ENCODE data around the gene THTPA. TPM values are rescaled to one million over a fixed set of nuclear protein-coding genes. Genes with fewer than 3 reads are reported as not detected.

Gene THTPA
- total RNA-seq, 4 donors from 2014 or later: 14.4 to 47.1 (median 25.2) TPM

- Histone ChIP-seq H3K9me3 (no peaks in the 10 kb centered on the region), H3K27me3 (no peaks in the 10 kb centered on the region), H3K4me3 (no peak overlapping the region), H3K4me1 (peaks cover 0 to 30% (median 0%) of the 10 kb centered on the region in 4 donors), H3K27ac (peak overlapping the region in 1 of 4 donors; percentile 12), H3K36me3 (no peaks in the 10 kb centered on the region)
- TF ChIP-seq EP300 (IDR thresholded peaks at IDR 0.05) (no peak), CTCF (IDR thresholded peaks at IDR 0.05) (no peak), POLR2A (IDR thresholded peaks at IDR 0.05) (no peak)
- WGBS, 2 donors: 73 to 83% methylated on average over 10 of the region's 10 CpGs
- DNase-seq (ENCODE audit: low spot score in 2 of 2): no peak
These were observed 9.5 kb upstream of the THTPA start for GRCh38 chr14:23546450-23547035.

DNA sequence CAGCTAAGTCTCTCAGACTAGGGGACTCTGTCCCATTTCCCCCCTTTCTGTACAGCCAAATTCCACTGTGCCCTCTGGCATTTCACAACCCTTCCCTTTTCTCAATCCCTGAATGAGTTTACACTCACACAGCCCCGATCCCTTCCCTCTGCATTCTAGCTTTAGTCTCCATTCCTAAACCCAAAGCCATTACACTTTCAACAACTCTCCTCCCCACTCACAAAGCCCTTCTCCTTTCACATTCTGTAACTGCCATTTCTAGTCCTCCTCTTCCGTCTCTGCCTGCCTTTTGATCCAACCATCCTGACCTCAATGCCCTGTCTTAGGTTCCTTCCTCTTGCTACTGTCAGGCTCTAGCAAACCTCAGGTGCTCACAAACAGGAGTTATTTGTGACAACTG, 8.1 kb upstream of the THTPA start:
- Histone ChIP-seq H3K9me3 (no peaks in the 10 kb centered on the region), H3K36me3 (no peaks in the 10 kb centered on the region), H3K4me3 (no peak overlapping the region), H3K27me3 (no peaks in the 10 kb centered on the region), H3K27ac (peak overlapping the region in 2 of 4 donors; percentile 47 to 57), H3K4me1 (peaks cover 0 to 36% (median 5%) of the 10 kb centered on the region in 4 donors)
- WGBS, 2 donors: 53 to 58% methylated on average over 2 of the region's 2 CpGs
- no peak for DNase-seq (ENCODE audit: low spot score in 2 of 2)
- TF ChIP-seq POLR2A (IDR thresholded peaks at IDR 0.05): no peak
- no peak for TF ChIP-seq CTCF (IDR thresholded peaks at IDR 0.05)
- no peak for TF ChIP-seq EP300 (IDR thresholded peaks at IDR 0.05)

GRCh38 chr14:23548351-23549318, 7.4 kb upstream of the THTPA start:
- DNase-seq (ENCODE audit: low spot score in 2 of 2): no peak
- TF ChIP-seq CTCF (IDR thresholded peaks at IDR 0.05) (no peak), EP300 (IDR thresholded peaks at IDR 0.05) (no peak), POLR2A (IDR thresholded peaks at IDR 0.05) (no peak)
- Histone ChIP-seq H3K27me3 (no peaks in the 10 kb centered on the region), H3K27ac (peak overlapping the region in 2 of 4 donors; percentile 47 to 57), H3K9me3 (no peaks in the 10 kb centered on the region), H3K4me1 (peaks cover 0 to 36% (median 5%) of the 10 kb centered on the region in 4 donors), H3K4me3 (no peak overlapping the region), H3K36me3 (no peaks in the 10 kb centered on the region)
- 51 to 54% methylated on average over 18 of the region's 18 CpGs for WGBS, 2 donors

- DNase-seq (ENCODE audit: low spot score in 2 of 2): no peak
- TF ChIP-seq POLR2A (IDR thresholded peaks at IDR 0.05) (no peak), EP300 (IDR thresholded peaks at IDR 0.05) (no peak), CTCF (IDR thresholded peaks at IDR 0.05) (no peak)
- no peaks in the 10 kb centered on the region for H3K36me3 ChIP-seq
- WGBS, 2 donors: 36 to 39% methylated on average over 12 of the region's 12 CpGs
- H3K9me3 ChIP-seq: no peaks in the 10 kb centered on the region
- H3K27me3 ChIP-seq: no peaks in the 10 kb centered on the region
- peak overlapping the region; percentile 35 to 70 (median 52) for H3K4me3 ChIP-seq
- H3K4me1 ChIP-seq: peaks cover 0 to 35% (median 6%) of the 10 kb centered on the region in 4 donors
- peak overlapping the region in 2 of 4 donors; percentile 47 to 76 for H3K27ac ChIP-seq
These were observed 5.8 kb upstream of the THTPA start for GRCh38 chr14:23550131-23550811.
